ENCODE results near the gene ADAM12. TPM values are rescaled to one million over a fixed set of nuclear protein-coding genes. Genes with fewer than 3 reads are reported as not detected.

ADAM12 gene
- polyA plus RNA-seq, 1 donor, result 2.2 TPM

DNA sequence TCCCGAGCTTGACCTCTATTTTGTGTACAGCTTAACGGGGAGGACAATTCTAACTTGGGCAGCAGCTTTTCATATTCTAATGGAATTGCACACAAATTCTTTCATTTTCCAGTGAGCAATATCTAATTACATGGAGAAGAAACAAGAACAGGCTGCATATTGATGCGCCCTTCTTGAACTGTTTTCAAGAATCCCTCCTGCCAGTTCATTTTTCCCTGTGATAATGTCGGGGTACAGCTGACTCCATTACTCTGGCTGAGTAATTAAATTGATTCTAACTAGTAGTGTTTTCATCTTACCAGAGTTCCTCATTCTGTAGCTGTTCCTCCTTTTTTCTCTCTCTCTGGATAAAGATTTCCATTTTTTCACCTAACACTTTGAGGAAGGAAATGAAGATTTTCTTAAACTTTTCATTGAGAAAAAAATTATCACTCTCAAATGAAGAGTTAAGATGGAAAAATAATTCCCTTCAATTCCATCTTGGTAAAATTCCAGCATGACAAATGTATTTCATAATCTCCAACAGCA lies 301.1 kb downstream of the ADAM12 start:
- Histone ChIP-seq H3K27me3 (ENCODE audit: control insufficient read depth, insufficient read depth, low read length) (no peaks in the 10 kb centered on the region), H3K27ac (ENCODE audit: low read length) (no peak overlapping the region), H3K36me3 (ENCODE audit: control insufficient read depth, insufficient read depth, low read length) (no peaks in the 10 kb centered on the region), H3K4me3 (ENCODE audit: low read length) (no peak overlapping the region), H3K9me3 (ENCODE audit: control insufficient read depth, low read depth, low read length) (no peaks in the 10 kb centered on the region), H3K4me1 (ENCODE audit: control insufficient read depth, insufficient read depth, low read length) (no peaks in the 10 kb centered on the region)
- WGBS (ENCODE audit: insufficient coverage, low lambda C conversion rate), result no CpG with 5 or more reads among the region's 4 CpGs
- no peak for DNase-seq

DNA sequence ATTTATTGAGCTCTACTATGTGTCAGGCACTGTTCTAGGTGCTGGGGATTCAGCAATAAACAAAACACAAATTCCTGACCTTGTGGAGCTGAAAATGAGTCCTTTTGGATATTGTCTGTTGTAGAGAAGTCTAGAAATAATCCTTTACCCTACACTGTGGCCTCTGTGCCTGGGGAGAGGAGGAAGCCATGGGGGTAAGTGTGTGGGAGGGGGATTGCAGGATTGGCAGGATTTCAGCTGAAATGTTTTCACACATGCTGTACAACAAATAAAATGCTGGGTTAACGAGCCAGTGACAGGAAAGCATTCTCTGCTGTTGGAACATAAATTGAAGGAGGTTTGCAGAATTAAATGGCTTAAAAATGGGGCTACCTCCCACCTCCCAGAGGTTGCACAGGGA lies 302.5 kb downstream of the ADAM12 start:
- Histone ChIP-seq H3K9me3 (ENCODE audit: control insufficient read depth, low read depth, low read length) (no peaks in the 10 kb centered on the region), H3K36me3 (ENCODE audit: control insufficient read depth, insufficient read depth, low read length) (no peaks in the 10 kb centered on the region), H3K27ac (ENCODE audit: low read length) (no peak overlapping the region), H3K4me1 (ENCODE audit: control insufficient read depth, insufficient read depth, low read length) (no peaks in the 10 kb centered on the region), H3K4me3 (ENCODE audit: low read length) (no peak overlapping the region), H3K27me3 (ENCODE audit: control insufficient read depth, insufficient read depth, low read length) (peaks cover 6% of the 10 kb centered on the region)
- DNase-seq, result no peak
- WGBS (ENCODE audit: insufficient coverage, low lambda C conversion rate), result 71% methylated on average over 1 of the region's 1 CpG

DNA sequence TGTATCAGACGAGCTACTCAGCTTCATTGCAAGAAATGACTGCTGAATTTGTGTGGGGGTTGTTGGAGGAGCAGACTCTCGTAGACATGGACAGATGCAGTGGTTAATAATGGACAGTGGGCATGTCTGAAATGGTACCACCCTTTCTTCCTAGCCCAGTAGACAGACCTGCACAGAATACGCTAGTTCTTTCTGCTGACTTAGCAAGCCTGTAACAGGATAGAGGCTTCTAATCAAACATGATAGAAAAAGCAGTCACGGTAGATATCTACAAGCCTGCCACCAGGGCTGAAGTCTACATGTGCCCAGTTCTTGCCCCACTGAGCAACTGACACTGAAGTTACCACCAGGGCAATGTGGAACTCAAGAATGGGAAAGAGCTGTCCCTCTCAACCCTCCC lies 303.9 kb downstream of the ADAM12 start:
- no peaks in the 10 kb centered on the region for H3K36me3 ChIP-seq (ENCODE audit: control insufficient read depth, insufficient read depth, low read length)
- no CpG with 5 or more reads among the region's 4 CpGs for WGBS (ENCODE audit: insufficient coverage, low lambda C conversion rate)
- H3K4me1 ChIP-seq (ENCODE audit: control insufficient read depth, insufficient read depth, low read length), result no peaks in the 10 kb centered on the region
- no peak overlapping the region for H3K4me3 ChIP-seq (ENCODE audit: low read length)
- peaks cover 11% of the 10 kb centered on the region for H3K27me3 ChIP-seq (ENCODE audit: control insufficient read depth, insufficient read depth, low read length)
- no peaks in the 10 kb centered on the region for H3K9me3 ChIP-seq (ENCODE audit: control insufficient read depth, low read depth, low read length)
- no peak overlapping the region for H3K27ac ChIP-seq (ENCODE audit: low read length)
- DNase-seq, result no peak

DNA sequence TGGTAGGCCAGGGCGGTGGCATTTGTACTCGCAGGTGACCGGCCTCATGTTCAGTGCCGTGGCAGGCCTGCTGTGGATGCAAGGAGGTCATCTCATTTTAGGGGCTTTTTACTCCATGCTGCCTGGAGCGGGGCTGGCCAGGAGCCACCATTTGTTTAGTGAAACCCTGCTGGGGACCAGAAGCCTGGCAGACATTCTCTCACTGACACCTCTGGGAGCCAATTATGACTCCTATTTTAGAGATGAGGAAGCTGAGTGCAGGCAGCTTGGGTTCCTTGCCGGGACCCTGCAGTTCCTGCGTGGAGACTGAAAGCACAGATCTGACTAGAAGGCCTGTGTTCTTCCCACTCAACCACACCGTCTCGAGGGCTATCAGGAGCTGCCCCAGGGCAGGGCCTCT lies 305.3 kb downstream of the ADAM12 start:
- H3K4me1 ChIP-seq (ENCODE audit: control insufficient read depth, insufficient read depth, low read length), result no peaks in the 10 kb centered on the region
- peaks cover 11% of the 10 kb centered on the region for H3K27me3 ChIP-seq (ENCODE audit: control insufficient read depth, insufficient read depth, low read length)
- H3K4me3 ChIP-seq (ENCODE audit: low read length), result no peak overlapping the region
- no peak overlapping the region for H3K27ac ChIP-seq (ENCODE audit: low read length)
- no peaks in the 10 kb centered on the region for H3K36me3 ChIP-seq (ENCODE audit: control insufficient read depth, insufficient read depth, low read length)
- no peaks in the 10 kb centered on the region for H3K9me3 ChIP-seq (ENCODE audit: control insufficient read depth, low read depth, low read length)
- WGBS (ENCODE audit: insufficient coverage, low lambda C conversion rate), result no CpG with 5 or more reads among the region's 9 CpGs
- DNase-seq, result no peak

DNA sequence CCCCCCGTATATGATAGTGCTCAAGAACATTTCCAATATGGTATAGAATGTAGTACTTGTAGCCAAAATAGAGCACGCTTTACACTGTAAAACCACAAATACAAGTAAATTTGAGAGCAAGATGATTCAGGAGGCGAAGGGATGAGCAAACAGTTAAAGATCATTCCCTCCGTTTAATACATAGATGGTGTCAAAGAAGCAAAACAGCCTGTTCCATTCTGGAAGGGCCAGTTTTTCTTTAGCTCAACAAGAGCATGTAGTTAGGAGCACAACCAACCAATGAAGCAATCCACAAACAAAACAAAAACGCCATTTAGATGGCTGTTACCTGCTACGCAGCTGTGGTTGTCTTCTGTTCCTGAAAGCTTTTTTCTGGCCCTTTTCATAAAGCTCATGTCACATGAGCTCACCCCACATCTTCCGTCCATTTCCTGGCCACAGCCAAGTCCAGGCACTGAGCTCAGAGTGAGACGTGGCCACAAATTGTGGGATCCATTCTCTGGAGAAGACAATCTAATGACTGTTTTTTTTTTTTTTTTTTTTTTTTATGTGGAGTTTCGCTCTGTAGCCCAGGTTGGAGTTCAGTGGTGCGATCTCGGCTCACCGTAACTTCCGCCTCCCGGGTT lies 306.3 kb downstream of the ADAM12 start:
- Histone ChIP-seq H3K27ac (ENCODE audit: low read length) (no peak overlapping the region), H3K4me3 (ENCODE audit: low read length) (no peak overlapping the region), H3K36me3 (ENCODE audit: control insufficient read depth, insufficient read depth, low read length) (no peaks in the 10 kb centered on the region), H3K4me1 (ENCODE audit: control insufficient read depth, insufficient read depth, low read length) (no peaks in the 10 kb centered on the region), H3K27me3 (ENCODE audit: control insufficient read depth, insufficient read depth, low read length) (peaks cover 11% of the 10 kb centered on the region), H3K9me3 (ENCODE audit: control insufficient read depth, low read depth, low read length) (no peaks in the 10 kb centered on the region)
- no peak for DNase-seq
- no CpG with 5 or more reads among the region's 14 CpGs for WGBS (ENCODE audit: insufficient coverage, low lambda C conversion rate)

DNA sequence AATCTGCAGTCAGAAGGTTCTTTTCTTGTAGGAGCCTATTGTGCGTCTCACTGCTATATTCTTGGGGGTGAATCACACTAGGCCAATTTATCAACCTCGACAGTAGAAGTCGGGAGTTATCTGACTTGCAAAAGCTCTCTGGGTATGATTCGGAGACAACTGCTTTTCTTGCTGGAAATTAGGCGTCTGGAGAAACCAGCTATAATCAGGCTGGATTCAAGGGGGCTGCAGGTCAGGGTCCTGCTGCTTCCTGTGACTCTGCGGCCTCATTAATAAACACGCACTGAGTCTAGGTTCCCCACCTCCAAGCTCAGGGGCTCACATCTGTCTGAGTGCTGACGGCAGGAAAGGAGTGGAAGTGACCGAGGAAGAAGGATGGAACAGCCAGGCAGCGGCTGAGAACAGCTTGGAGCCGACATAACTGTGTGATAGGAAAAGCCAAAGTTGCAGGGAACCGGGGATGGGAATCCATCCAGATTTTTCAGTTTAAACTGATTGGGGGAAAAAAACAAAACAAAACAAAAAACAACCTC lies 307.3 kb downstream of the ADAM12 start:
- Histone ChIP-seq H3K4me3 (ENCODE audit: low read length) (no peak overlapping the region), H3K27ac (ENCODE audit: low read length) (no peak overlapping the region), H3K9me3 (ENCODE audit: control insufficient read depth, low read depth, low read length) (no peaks in the 10 kb centered on the region), H3K36me3 (ENCODE audit: control insufficient read depth, insufficient read depth, low read length) (no peaks in the 10 kb centered on the region), H3K27me3 (ENCODE audit: control insufficient read depth, insufficient read depth, low read length) (peaks cover 11% of the 10 kb centered on the region), H3K4me1 (ENCODE audit: control insufficient read depth, insufficient read depth, low read length) (no peaks in the 10 kb centered on the region)
- 17% methylated on average over 3 of the region's 12 CpGs for WGBS (ENCODE audit: insufficient coverage, low lambda C conversion rate)
- DNase-seq, result no peak

DNA sequence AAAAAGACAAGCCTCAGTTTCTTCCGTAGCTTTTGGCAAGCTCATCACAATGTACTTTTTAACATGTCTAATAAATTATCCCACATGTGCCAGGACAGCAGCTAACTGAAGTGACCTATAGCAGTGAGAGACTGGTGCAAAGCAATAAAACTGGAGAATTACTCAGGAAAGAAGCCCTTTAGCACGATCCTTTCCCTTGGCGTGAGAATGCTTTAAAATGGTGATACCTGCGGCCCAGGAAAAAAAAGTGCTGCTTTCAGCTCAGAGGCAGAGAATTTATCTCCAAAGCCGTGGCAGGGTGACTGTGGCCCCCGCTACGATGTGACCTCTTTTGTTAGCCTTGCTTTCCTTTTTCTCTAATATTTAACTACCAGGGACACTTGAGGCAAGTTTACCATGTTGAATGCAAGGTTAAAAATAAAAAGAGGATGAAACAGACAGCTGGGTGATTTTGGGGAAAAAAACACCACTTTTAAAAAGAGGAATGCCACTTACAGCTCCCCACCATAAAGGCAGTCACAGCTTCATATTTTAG lies 307.9 kb downstream of the ADAM12 start:
- no peaks in the 10 kb centered on the region for H3K4me1 ChIP-seq (ENCODE audit: control insufficient read depth, insufficient read depth, low read length)
- no peaks in the 10 kb centered on the region for H3K9me3 ChIP-seq (ENCODE audit: control insufficient read depth, low read depth, low read length)
- H3K27me3 ChIP-seq (ENCODE audit: control insufficient read depth, insufficient read depth, low read length), result peaks cover 11% of the 10 kb centered on the region
- 0% methylated on average over 1 of the region's 7 CpGs for WGBS (ENCODE audit: insufficient coverage, low lambda C conversion rate)
- H3K4me3 ChIP-seq (ENCODE audit: low read length), result no peak overlapping the region
- no peak for DNase-seq
- no peaks in the 10 kb centered on the region for H3K36me3 ChIP-seq (ENCODE audit: control insufficient read depth, insufficient read depth, low read length)
- no peak overlapping the region for H3K27ac ChIP-seq (ENCODE audit: low read length)

DNA sequence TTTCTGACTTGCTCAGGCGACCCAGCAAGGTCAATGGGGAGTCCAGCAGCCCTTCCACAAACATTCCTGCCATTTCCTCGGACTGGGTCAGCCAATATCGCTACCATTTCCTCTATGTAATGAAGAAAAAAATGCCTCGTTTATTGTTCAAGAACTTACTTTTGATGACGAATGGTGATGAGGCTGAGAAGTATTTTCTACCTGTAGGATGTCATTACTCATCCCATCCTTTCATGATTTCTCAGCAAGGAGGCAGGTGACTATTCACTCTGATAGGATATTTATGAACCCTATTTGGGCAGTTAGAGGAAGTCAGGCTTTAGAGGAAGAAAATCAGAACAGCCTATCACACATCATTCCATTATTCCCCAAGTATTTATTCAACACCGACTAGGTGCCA lies 313.3 kb downstream of the ADAM12 start:
- WGBS (ENCODE audit: insufficient coverage, low lambda C conversion rate), result 100% methylated on average over 1 of the region's 6 CpGs
- Histone ChIP-seq H3K9me3 (ENCODE audit: control insufficient read depth, low read depth, low read length) (no peaks in the 10 kb centered on the region), H3K36me3 (ENCODE audit: control insufficient read depth, insufficient read depth, low read length) (no peaks in the 10 kb centered on the region), H3K4me1 (ENCODE audit: control insufficient read depth, insufficient read depth, low read length) (no peaks in the 10 kb centered on the region), H3K27me3 (ENCODE audit: control insufficient read depth, insufficient read depth, low read length) (peaks cover 3% of the 10 kb centered on the region), H3K4me3 (ENCODE audit: low read length) (no peak overlapping the region), H3K27ac (ENCODE audit: low read length) (no peak overlapping the region)
- no peak for DNase-seq

DNA sequence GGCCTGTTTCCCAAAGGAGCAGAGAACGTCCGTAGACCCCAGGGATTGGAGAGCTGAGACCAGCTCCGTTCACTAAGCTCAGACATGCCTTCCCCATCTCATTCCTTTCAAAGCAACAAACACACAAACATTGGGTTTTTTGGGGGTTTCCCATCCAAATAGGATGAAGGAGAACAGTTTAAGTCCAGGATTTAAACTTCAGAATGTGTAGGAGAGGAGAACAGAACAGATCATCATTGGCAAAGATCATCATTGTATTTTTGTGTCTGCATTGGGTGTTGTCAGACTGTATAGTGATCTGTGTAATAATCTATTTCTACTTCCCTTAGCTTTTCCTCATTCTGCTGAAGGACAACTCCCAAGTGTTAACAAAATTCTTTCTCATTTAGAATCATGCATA lies 314.0 kb downstream of the ADAM12 start:
- Histone ChIP-seq H3K27ac (ENCODE audit: low read length) (no peak overlapping the region), H3K27me3 (ENCODE audit: control insufficient read depth, insufficient read depth, low read length) (peaks cover 2% of the 10 kb centered on the region), H3K9me3 (ENCODE audit: control insufficient read depth, low read depth, low read length) (no peaks in the 10 kb centered on the region), H3K36me3 (ENCODE audit: control insufficient read depth, insufficient read depth, low read length) (no peaks in the 10 kb centered on the region), H3K4me1 (ENCODE audit: control insufficient read depth, insufficient read depth, low read length) (no peaks in the 10 kb centered on the region), H3K4me3 (ENCODE audit: low read length) (no peak overlapping the region)
- no peak for DNase-seq
- no CpG with 5 or more reads among the region's 3 CpGs for WGBS (ENCODE audit: insufficient coverage, low lambda C conversion rate)

DNA sequence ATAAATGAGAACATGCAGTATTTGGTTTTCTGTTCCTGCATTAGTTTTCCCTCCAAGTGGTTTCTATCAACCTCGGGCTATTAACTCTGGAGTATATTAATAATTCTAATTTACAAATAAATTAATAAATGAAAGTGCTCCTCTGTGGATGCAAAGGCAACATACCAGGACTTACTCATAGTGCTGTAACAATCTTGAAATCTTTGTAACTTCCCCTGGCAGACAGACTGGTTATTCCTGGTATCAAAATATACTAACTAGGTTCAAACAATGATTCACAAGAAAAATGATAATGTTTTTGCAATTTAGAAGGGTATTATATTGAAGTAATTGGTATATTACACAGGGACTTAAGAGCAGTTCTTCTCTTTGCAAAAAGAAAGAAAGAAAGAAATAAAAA lies 314.7 kb downstream of the ADAM12 start:
- no peaks in the 10 kb centered on the region for H3K4me1 ChIP-seq (ENCODE audit: control insufficient read depth, insufficient read depth, low read length)
- no CpG with 5 or more reads among the region's 1 CpG for WGBS (ENCODE audit: insufficient coverage, low lambda C conversion rate)

DNA sequence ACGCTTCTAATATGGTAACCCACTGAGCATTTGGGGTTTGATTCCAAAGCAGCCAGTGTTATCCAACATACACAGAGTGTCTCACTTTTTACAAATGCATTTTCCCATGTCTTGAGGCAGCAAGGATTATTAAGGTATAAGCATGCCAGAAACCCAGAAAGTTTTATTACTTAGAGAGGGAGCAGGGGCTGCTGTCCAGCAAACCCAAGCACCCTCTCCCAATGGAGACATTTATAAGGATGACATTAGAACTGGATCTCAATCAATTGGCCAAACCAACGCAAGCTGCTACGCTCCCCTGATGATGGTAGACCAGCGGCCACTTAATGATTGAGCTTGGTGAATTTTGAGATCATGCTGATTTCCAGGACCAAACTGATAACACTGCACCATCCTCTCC lies 315.7 kb downstream of the ADAM12 start:
- H3K4me1 ChIP-seq (ENCODE audit: control insufficient read depth, insufficient read depth, low read length), result no peaks in the 10 kb centered on the region
- WGBS (ENCODE audit: insufficient coverage, low lambda C conversion rate), result no CpG with 5 or more reads among the region's 4 CpGs
- no peaks in the 10 kb centered on the region for H3K36me3 ChIP-seq (ENCODE audit: control insufficient read depth, insufficient read depth, low read length)
- H3K4me3 ChIP-seq (ENCODE audit: low read length), result no peak overlapping the region
- no peak overlapping the region for H3K27ac ChIP-seq (ENCODE audit: low read length)
- no peaks in the 10 kb centered on the region for H3K9me3 ChIP-seq (ENCODE audit: control insufficient read depth, low read depth, low read length)
- no peak for DNase-seq
- peaks cover 3% of the 10 kb centered on the region for H3K27me3 ChIP-seq (ENCODE audit: control insufficient read depth, insufficient read depth, low read length)

More for the DNA sequence above, 314.7 kb downstream of the ADAM12 start:
- no peak for DNase-seq
- no peaks in the 10 kb centered on the region for H3K9me3 ChIP-seq (ENCODE audit: control insufficient read depth, low read depth, low read length)
- H3K27ac ChIP-seq (ENCODE audit: low read length), result no peak overlapping the region
- no peak overlapping the region for H3K4me3 ChIP-seq (ENCODE audit: low read length)
- H3K36me3 ChIP-seq (ENCODE audit: control insufficient read depth, insufficient read depth, low read length), result no peaks in the 10 kb centered on the region
- H3K27me3 ChIP-seq (ENCODE audit: control insufficient read depth, insufficient read depth, low read length), result peaks cover 3% of the 10 kb centered on the region
